ENCODE measurements around the gene LSM11. TPM values are rescaled to one million over a fixed set of nuclear protein-coding genes. Genes with fewer than 3 reads are reported as not detected.

The LSM11 gene
- total and polyA plus RNA-seq, 2 of the 4 experiments (the other 2 are of a cell fraction) = 1.4 to 3.0 TPM

DNA sequence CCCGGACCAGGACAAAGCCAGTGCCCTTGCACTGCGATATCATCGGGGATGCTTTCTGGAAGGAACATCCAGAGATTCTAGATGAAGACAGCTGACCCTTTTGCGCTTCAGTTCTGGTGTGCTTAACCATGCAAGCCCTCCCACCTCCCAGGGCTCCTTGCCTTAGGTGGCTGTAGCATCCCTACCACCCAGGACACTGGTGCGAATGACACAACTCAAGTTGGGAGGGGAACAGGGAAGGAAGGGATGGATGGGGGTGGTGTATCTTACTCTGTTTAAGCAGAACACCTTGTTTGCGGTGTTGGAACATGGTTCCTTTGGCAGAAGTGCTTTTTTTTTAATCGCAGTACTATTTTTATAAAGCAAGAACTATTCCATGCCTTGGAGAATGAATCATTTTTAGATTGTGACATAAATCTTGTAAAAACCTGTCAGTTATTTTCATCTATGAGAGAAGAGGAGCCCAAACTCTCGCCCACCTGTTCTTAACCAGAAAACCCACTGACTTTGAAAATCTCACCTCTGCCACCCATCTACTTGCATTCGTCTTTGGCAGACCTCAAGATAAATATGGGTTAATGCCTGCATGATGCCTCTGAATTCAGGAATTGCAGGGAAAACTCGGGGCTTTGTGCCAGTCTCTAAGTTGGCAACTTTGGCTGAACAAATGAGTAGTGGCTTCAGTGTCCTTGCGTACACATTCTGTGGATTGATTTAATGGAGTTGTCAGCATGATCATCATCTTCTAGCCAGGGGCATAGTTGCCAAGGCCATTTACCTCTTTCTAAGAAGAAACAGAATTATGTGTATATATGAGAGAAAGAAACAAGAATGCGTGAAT lies 3.9 kb upstream of the LSM11 start:
- in situ Hi-C loops (cut with MboI; ENCODE audit: low sequenced_read_pairs) = loop anchor here (10.0 kb wide), 2 partner anchors 415 to 595 kb away; partner anchors contain the start of gene MED7
- no TSS peak for BruUV-seq (replicated peaks)
- Histone ChIP-seq H3K27me3 (ENCODE audit: control insufficient read depth, insufficient read depth, low read length) (no peaks in the 10 kb centered on the region), H2AK9ac (replicated peaks; ENCODE audit: low read depth, low read length, poor library complexity) (peak overlapping the region; percentile 34), H2BK5ac (ENCODE audit: low read depth, low read length, poor library complexity, severe bottlenecking) (no peak overlapping the region), H4K5ac (ENCODE audit: low read depth, low read length) (no peak overlapping the region), H3K4ac (ENCODE audit: low read depth, low read length) (no peak overlapping the region), H3K18ac (ENCODE audit: low read depth, low read length) (no peak overlapping the region), H3K56ac (ENCODE audit: extremely low read depth, insufficient read depth, low read length) (no peak overlapping the region), H3K9me1 (ENCODE audit: insufficient read depth, low read length) (no peaks in the 10 kb centered on the region), H2BK20ac (ENCODE audit: low read depth, low read length) (no peak overlapping the region), H3K4me3 (ENCODE audit: insufficient read depth, low read depth, low read length) (no peak overlapping the region), H4K91ac (ENCODE audit: insufficient read depth, low read depth, low read length) (no peak overlapping the region), H3K14ac (replicated peaks; ENCODE audit: low read depth, low read length) (no peak overlapping the region), H3K4me2 (ENCODE audit: low read depth, low read length) (no peak overlapping the region), H3K27ac (ENCODE audit: insufficient read depth, low read length) (no peak overlapping the region), H3K79me1 (ENCODE audit: low read depth in 1 of 2, low read length in 2 of 2) (peaks cover 3 to 6% of the 10 kb centered on the region in 2 experiments; a peak in 3 of 4 replicates), H2BK15ac (ENCODE audit: low read depth, low read length) (no peak overlapping the region), H2BK120ac (ENCODE audit: low read depth, low read length) (no peak overlapping the region), H2AFZ (replicated peaks; ENCODE audit: low read length, poor library complexity) (no peak overlapping the region), H3K4me1 (ENCODE audit: control insufficient read depth, insufficient read depth, low read length) (no peaks in the 10 kb centered on the region), H3K23ac (ENCODE audit: low read depth, low read length) (no peak overlapping the region), H3K9me3 (ENCODE audit: control insufficient read depth, insufficient read depth, low read length) (no peaks in the 10 kb centered on the region), H3K36me3 (ENCODE audit: control insufficient read depth, insufficient read depth, low read length) (peaks cover 12% of the 10 kb centered on the region), H4K8ac (ENCODE audit: low read depth in 2 of 2, low read length in 2 of 2) (no peak overlapping the region), H4K20me1 (ENCODE audit: insufficient read depth, low read length) (no peaks in the 10 kb centered on the region), H3K9ac (ENCODE audit: low read depth, low read length) (no peak overlapping the region), H2AK5ac (ENCODE audit: low read depth, low read length) (no peak overlapping the region)
- intact Hi-C loops (cut with micrococcal nuclease) = loop anchor here (5.0 kb wide), 1 partner anchor 592 kb away; no protein-coding TSS in a partner anchor
- TF ChIP-seq BHLHE40 (IDR thresholded peaks at IDR 0.05; ENCODE audit: low read depth, low read length) (no peak), RAD21 (IDR thresholded peaks at IDR 0.05; ENCODE audit: low read length) (no peak), MAFK (IDR thresholded peaks at IDR 0.05; ENCODE audit: low read depth, low read length) (no peak), ELK1 (IDR thresholded peaks at IDR 0.05; ENCODE audit: borderline replicate concordance, low read depth, low read length) (no peak), FOS (IDR thresholded peaks at IDR 0.05; ENCODE audit: low read depth, low read length) (no peak), POLR2A (IDR thresholded peaks at IDR 0.05; ENCODE audit: low read depth, low read length) (no peak), MAZ (IDR thresholded peaks at IDR 0.05; ENCODE audit: borderline replicate concordance, low read depth, low read length) (no peak), MXI1 (IDR thresholded peaks at IDR 0.05; ENCODE audit: borderline replicate concordance, low read depth, low read length) (no peak), CHD1 (IDR thresholded peaks at IDR 0.05; ENCODE audit: low read depth, low read length) (no peak)
- POLR2A ChIA-PET (ENCODE audit: unreplicated experiment) = no interaction called here
- ATAC-seq (ENCODE audit: low read depth) (no peak), DNase-seq (no peak)
- dilution Hi-C loops (cut with HindIII; ENCODE audit: low sequenced_read_pairs, unreplicated experiment) = no loop called here
- CTCF ChIA-PET = no interaction called here
- 83% methylated on average over 5 of the region's 12 CpGs; no CpG with 5 or more reads in 1 of the 2 experiments for WGBS, 2 experiments (ENCODE audit: extremely low coverage in 2 of 2, insufficient read length in 1 of 2)
